B cell (primary cell): ENCODE data around the gene GON4L. TPM values are rescaled to one million over a fixed set of nuclear protein-coding genes. Genes with fewer than 3 reads are reported as not detected.

Source experiments
- ATAC-seq: fragments of 200-7000 bp; cut with Tn5 transposase; one replicate; pipeline ENCODE4 v1.10.0; 2021; ENCODE audit warnings: low read depth, mild to moderate bottlenecking, moderate number of reproducible peaks, moderate library complexity
- CTCF ChIA-PET: fragments of 350-600 bp; sonication (Branson Sonifier 250); formaldehyde crosslinking; loops from one replicate; lab custom pipeline; 2021; ENCODE audit warnings: antibody characterized with exemption, inconsistent platforms; lab: Charles Lee
- POLR2A ChIA-PET: fragments of 350-600 bp; sonication (Branson Sonifier 250); formaldehyde crosslinking; loops from one replicate; lab custom pipeline; 2021; ENCODE audit warnings: antibody characterized with exemption; lab: Charles Lee
- DNase-seq: peaks from one replicate; pipeline ENCODE4 v3.0.0; 2013
- H2AFZ ChIP-seq: 2 replicates; pipeline ENCODE4 v1.6.1; 2012; ENCODE audit warnings: mild to moderate bottlenecking, low read depth, low read length; ENCODE audit not compliant: insufficient read depth, poor library complexity, severe bottlenecking
- H3K27ac ChIP-seq, 2 donors: 1 replicate in 1 of 2; 2 replicates in 1 of 2; pipeline ENCODE4 v1.5.1; 2012 to 2013; ENCODE audit warnings: low read length in 2 of 2, mild to moderate bottlenecking in 2 of 2, moderate library complexity in 1 of 2
- H3K27me3 ChIP-seq, 4 experiments: fragments of 200-600 bp in 1 of 4; sonication (generic) in 1 of 4; replicated peaks in 1 of 4; 1 replicate in 2 of 4; 2 replicates in 2 of 4; pipeline versions ENCODE4 v1.6.1 to v1.7.0; 2013 to 2016; ENCODE audit warnings: low read length in 3 of 4, mild to moderate bottlenecking in 2 of 4, mixed read lengths in 1 of 4, moderate library complexity in 1 of 4; ENCODE audit not compliant: insufficient read depth in 4 of 4, control insufficient read depth in 3 of 4; ENCODE audit errors: control extremely low read depth in 1 of 4
- H3K36me3 ChIP-seq, 2 experiments: replicated peaks in 1 of 2; 1 replicate in 1 of 2; 2 replicates in 1 of 2; pipeline versions ENCODE4 v1.6.1 to v1.7.1; 2013; ENCODE audit warnings: low read length in 1 of 2; ENCODE audit not compliant: insufficient read depth in 2 of 2, control insufficient read depth in 1 of 2; ENCODE audit errors: control extremely low read depth in 1 of 2, extremely low read depth in 1 of 2
- H3K4me1 ChIP-seq, 2 donors: fragments of 200-600 bp in 1 of 2; sonication (generic) in 1 of 2; 1 replicate in 1 of 2; 2 replicates in 1 of 2; pipeline versions ENCODE4 v1.5.1 to v1.6.1; 2013 to 2017; ENCODE audit warnings: low read length in 2 of 2; ENCODE audit not compliant: control insufficient read depth in 2 of 2, insufficient read depth in 2 of 2
- H3K4me2 ChIP-seq: replicated peaks from 2 replicates; pipeline ENCODE3; 2012; ENCODE audit warnings: mild to moderate bottlenecking, low read depth, low read length; ENCODE audit not compliant: poor library complexity, severe bottlenecking
- H3K4me3 ChIP-seq, 5 experiments: fragments of 200-600 bp in 1 of 5; sonication (generic) in 1 of 5; 1 replicate in 3 of 5; 2 replicates in 2 of 5; pipeline versions ENCODE4 v1.5.1 to v1.7.0; 2011 to 2016; ENCODE audit warnings: low read length in 4 of 5, mild to moderate bottlenecking in 4 of 5, low read depth in 2 of 5, control low read depth in 1 of 5, moderate library complexity in 1 of 5; ENCODE audit not compliant: insufficient read depth in 1 of 5; ENCODE audit errors: control extremely low read depth in 1 of 5, extremely low read depth in 1 of 5
- H3K79me2 ChIP-seq: fragments of 200-600 bp; sonication (generic); one replicate; pipeline ENCODE4 v1.6.0; 2016; ENCODE audit warnings: low read length; ENCODE audit not compliant: control insufficient read depth, insufficient read depth
- H3K9ac ChIP-seq: fragments of 200-600 bp; sonication (generic); 2 replicates; pipeline ENCODE4 v1.6.1; 2017; ENCODE audit warnings: mild to moderate bottlenecking, low read length, moderate library complexity
- H3K9me3 ChIP-seq, 3 donors: one replicate each; pipeline versions ENCODE4 v1.6.1 to v1.7.1; 2013; ENCODE audit warnings: low read length in 2 of 3; ENCODE audit not compliant: control insufficient read depth in 2 of 3, insufficient read depth in 1 of 3; ENCODE audit errors: control extremely low read depth in 1 of 3
- H4K20me1 ChIP-seq: 2 replicates; pipeline ENCODE4 v1.6.0; 2012; ENCODE audit warnings: mild to moderate bottlenecking, low read length; ENCODE audit not compliant: insufficient read depth, control insufficient read depth, poor library complexity, severe bottlenecking
- H3K27ac Mint-ChIP-seq: one replicate; pipeline ENCODE4 v1.8.0; 2021; ENCODE audit warnings: mixed read lengths
- H3K27me3 Mint-ChIP-seq: one replicate; pipeline ENCODE4 v1.8.0; 2021; ENCODE audit warnings: mixed read lengths
- H3K4me1 Mint-ChIP-seq: one replicate; pipeline ENCODE4 v1.8.0; 2021; ENCODE audit warnings: mixed read lengths
- H3K4me3 Mint-ChIP-seq: one replicate; pipeline ENCODE4 v1.8.0; 2021; ENCODE audit warnings: mixed read lengths
- H3K9me3 Mint-ChIP-seq: one replicate; pipeline ENCODE4 v1.8.0; 2022; ENCODE audit warnings: mixed read lengths; ENCODE audit not compliant: insufficient read depth
- EZH2 ChIP-seq: IDR thresholded peaks from 2 replicates; pipeline ENCODE4 v1.6.1; 2012; ENCODE audit warnings: borderline replicate concordance, low read depth, mild to moderate bottlenecking, moderate library complexity, low read length; ENCODE audit not compliant: insufficient read depth, poor library complexity, severe bottlenecking
- whole genome bisulfite sequencing: methylation state at CpG from one replicate; pipeline ENCODE4 v1.1.5; 2013; ENCODE audit warnings: missing lambda C conversion rate; ENCODE audit not compliant: insufficient coverage; 5-methylcytosine and 5-hydroxymethylcytosine counted together
- intact Hi-C: fragments of 100-400 bp; cut with micrococcal nuclease; formaldehyde crosslinking; loops from one replicate; pipeline ENCODE4 v1.10.0; 2022
- polyA plus RNA-seq: library from polyadenylated mRNA; depleted of rRNA; stranded (reverse); fragments of >200 nt; gene quantifications from 2 replicates; pipeline ENCODE4 v1.2.3, GENCODE V29; 2012
- total RNA-seq, 2 donors: library from RNA; stranded (reverse); fragments of 120-200 nt in 1 of 2; gene quantifications; 1 replicate in 1 of 2; 2 replicates in 1 of 2; pipeline versions ENCODE4 v1.2.3 to v1.2.4, GENCODE V29; 2013 to 2022
- TF ChIP-seq, protein P1 (sequence below): fragments of 200-600 bp; IDR thresholded peaks from one replicate; pipeline ENCODE4 v1.8.0; 2022; ENCODE audit warnings: antibody characterized with exemption, mild to moderate bottlenecking

GON4L gene
- total and polyA plus RNA-seq, 2 donors (not counting 1 experiment from before 2014, with no cell fraction given) = 54.4 to 127 TPM

DNA sequence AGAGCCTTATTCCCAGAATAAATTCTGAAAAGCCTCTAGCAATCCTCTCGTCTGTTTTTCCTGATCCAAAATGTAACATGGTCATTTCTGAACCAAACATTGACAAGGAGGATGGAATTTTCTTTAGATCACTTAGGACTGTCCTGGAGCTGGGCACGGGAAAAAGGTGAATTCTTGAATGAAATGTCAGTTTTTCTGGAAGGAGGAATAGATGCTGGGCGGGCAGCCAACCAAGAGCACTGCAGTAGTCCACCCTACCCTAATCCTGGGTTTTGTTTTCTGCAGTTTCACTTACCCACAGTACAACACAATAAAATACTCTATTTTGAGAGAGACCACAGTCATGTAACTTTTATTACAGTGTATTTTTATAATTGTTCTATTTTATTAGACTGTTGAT lies 33.2 kb upstream of the GON4L start:
- no peaks in the 10 kb centered on the region for H3K27me3 ChIP-seq
- H3K4me3 ChIP-seq = no peak overlapping the region
- H3K4me1 ChIP-seq = no peaks in the 10 kb centered on the region
- no CpG with 5 or more reads among the region's 3 CpGs for WGBS
- H2AFZ ChIP-seq = no peak overlapping the region
- CTCF ChIA-PET = no interaction called here
- DNase-seq = no peak
- H3K9ac ChIP-seq = no peak overlapping the region
- no peaks in the 10 kb centered on the region for H3K4me1 Mint-ChIP-seq
- POLR2A ChIA-PET = no interaction called here
- H3K4me2 ChIP-seq = no peak overlapping the region
- no peaks in the 10 kb centered on the region for H3K79me2 ChIP-seq
- H3K27me3 Mint-ChIP-seq = no peaks in the 10 kb centered on the region
- intact Hi-C loops = no loop called here
- H3K9me3 ChIP-seq = no peaks in the 10 kb centered on the region
- no peak overlapping the region for H3K27ac ChIP-seq
- no peaks in the 10 kb centered on the region for H3K36me3 ChIP-seq
- H3K27ac Mint-ChIP-seq = no peak overlapping the region
- TF ChIP-seq EZH2 = no peak
- TF ChIP-seq, protein P1, sequence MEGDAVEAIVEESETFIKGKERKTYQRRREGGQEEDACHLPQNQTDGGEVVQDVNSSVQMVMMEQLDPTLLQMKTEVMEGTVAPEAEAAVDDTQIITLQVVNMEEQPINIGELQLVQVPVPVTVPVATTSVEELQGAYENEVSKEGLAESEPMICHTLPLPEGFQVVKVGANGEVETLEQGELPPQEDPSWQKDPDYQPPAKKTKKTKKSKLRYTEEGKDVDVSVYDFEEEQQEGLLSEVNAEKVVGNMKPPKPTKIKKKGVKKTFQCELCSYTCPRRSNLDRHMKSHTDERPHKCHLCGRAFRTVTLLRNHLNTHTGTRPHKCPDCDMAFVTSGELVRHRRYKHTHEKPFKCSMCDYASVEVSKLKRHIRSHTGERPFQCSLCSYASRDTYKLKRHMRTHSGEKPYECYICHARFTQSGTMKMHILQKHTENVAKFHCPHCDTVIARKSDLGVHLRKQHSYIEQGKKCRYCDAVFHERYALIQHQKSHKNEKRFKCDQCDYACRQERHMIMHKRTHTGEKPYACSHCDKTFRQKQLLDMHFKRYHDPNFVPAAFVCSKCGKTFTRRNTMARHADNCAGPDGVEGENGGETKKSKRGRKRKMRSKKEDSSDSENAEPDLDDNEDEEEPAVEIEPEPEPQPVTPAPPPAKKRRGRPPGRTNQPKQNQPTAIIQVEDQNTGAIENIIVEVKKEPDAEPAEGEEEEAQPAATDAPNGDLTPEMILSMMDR = no peak
- no peak for ATAC-seq
- no peak overlapping the region for H3K4me3 Mint-ChIP-seq
- no peaks in the 10 kb centered on the region for H4K20me1 ChIP-seq
- H3K9me3 Mint-ChIP-seq = no peaks in the 10 kb centered on the region

DNA sequence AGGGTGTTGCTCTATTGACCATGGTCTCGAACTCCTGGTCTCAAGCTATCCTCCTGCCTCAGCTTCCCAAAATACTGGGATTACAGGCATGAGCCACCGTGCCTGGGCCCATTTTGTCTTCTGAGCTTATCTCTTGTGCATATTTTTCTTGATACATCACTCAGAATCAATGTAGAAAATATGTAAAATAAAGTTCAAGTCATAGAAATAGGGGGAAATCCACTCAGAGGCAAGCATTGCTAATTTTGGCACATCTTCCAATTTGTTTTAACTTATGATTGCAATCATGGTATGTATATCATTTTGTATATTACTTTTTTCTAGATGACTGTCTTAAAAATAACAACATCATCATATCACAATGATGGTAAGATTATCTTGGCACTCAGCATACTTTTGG lies 32.6 kb upstream of the GON4L start:
- H3K9ac ChIP-seq = no peak overlapping the region
- DNase-seq = no peak
- no peak overlapping the region for H3K4me2 ChIP-seq
- ChIA-PET CTCF (no interaction called here), POLR2A (no interaction called here)
- no peaks in the 10 kb centered on the region for H3K27me3 ChIP-seq
- no peak overlapping the region for H3K27ac ChIP-seq
- no peaks in the 10 kb centered on the region for H3K79me2 ChIP-seq
- H3K36me3 ChIP-seq = no peaks in the 10 kb centered on the region
- ATAC-seq = no peak
- H2AFZ ChIP-seq = no peak overlapping the region
- Mint-ChIP-seq H3K4me1 (no peaks in the 10 kb centered on the region), H3K27me3 (no peaks in the 10 kb centered on the region), H3K9me3 (no peaks in the 10 kb centered on the region), H3K27ac (no peak overlapping the region), H3K4me3 (no peak overlapping the region)
- no peaks in the 10 kb centered on the region for H3K9me3 ChIP-seq
- H3K4me1 ChIP-seq = no peaks in the 10 kb centered on the region
- H3K4me3 ChIP-seq = no peak overlapping the region
- WGBS = no CpG with 5 or more reads among the region's 2 CpGs
- no peaks in the 10 kb centered on the region for H4K20me1 ChIP-seq
- intact Hi-C loops = no loop called here
- TF ChIP-seq EZH2 = no peak
- TF ChIP-seq, protein P1 = no peak
